ENCODE results near the gene XRCC6. TPM values are rescaled to one million over a fixed set of nuclear protein-coding genes. Genes with fewer than 3 reads are reported as not detected.

Gene XRCC6
- total and polyA plus RNA-seq, 2 donors (not counting 1 experiment from before 2014, with no cell fraction given) = 183 to 268 TPM

- no peak overlapping the region for H3K9ac ChIP-seq (ENCODE audit: insufficient read depth, low read length)
- no peak overlapping the region for H2AFZ ChIP-seq (ENCODE audit: low read length)
- no peak overlapping the region for H3K27ac ChIP-seq (ENCODE audit: insufficient read depth, low read length)
- no peaks in the 10 kb centered on the region for H3K9me3 ChIP-seq (ENCODE audit: control insufficient read depth, insufficient read depth, low read depth, low read length)
- H3K36me3 ChIP-seq (ENCODE audit: control insufficient read depth, insufficient read depth, low read length) = peaks cover 25% of the 10 kb centered on the region
- TF ChIP-seq CTCF (conservative IDR thresholded peaks at IDR 0.05 in 1 of 2, IDR thresholded peaks at IDR 0.05 in 1 of 2; ENCODE audit: low read depth in 1 of 2, low read length in 2 of 2) = no peak
- H3K79me2 ChIP-seq (ENCODE audit: control insufficient read depth, insufficient read depth, low read length) = no peaks in the 10 kb centered on the region
- DNase-seq (ENCODE audit: low read depth in 2 of 2) = no peak
- no peak overlapping the region for H3K4me2 ChIP-seq (ENCODE audit: extremely low read depth, insufficient read depth, low read length)
- H4K20me1 ChIP-seq (ENCODE audit: control insufficient read depth, extremely low read depth, insufficient read depth, low read length) = no peaks in the 10 kb centered on the region
- no peak overlapping the region for H3K4me3 ChIP-seq (replicated peaks in 1 of 4; ENCODE audit: control extremely low read depth in 1 of 4, insufficient read depth in 1 of 4, low read depth in 3 of 4, low read length in 4 of 4)
- H3K27me3 ChIP-seq (ENCODE audit: control insufficient read depth, insufficient read depth, low read length) = no peaks in the 10 kb centered on the region
- H3K4me1 ChIP-seq (ENCODE audit: control insufficient read depth, extremely low read depth, insufficient read depth, low read length) = no peaks in the 10 kb centered on the region
Observed at GRCh38 chr22:41657709-41658108, 36.6 kb downstream of the XRCC6 start.

GRCh38 chr22:41658869-41659268 lies 37.8 kb downstream of the XRCC6 start:
- Histone ChIP-seq H3K4me2 (ENCODE audit: extremely low read depth, insufficient read depth, low read length) (no peak overlapping the region), H4K20me1 (ENCODE audit: control insufficient read depth, extremely low read depth, insufficient read depth, low read length) (no peaks in the 10 kb centered on the region), H3K9ac (ENCODE audit: insufficient read depth, low read length) (no peak overlapping the region), H3K4me3 (replicated peaks in 1 of 4; ENCODE audit: control extremely low read depth in 1 of 4, insufficient read depth in 1 of 4, low read depth in 3 of 4, low read length in 4 of 4) (no peak overlapping the region), H3K9me3 (ENCODE audit: control insufficient read depth, insufficient read depth, low read depth, low read length) (no peaks in the 10 kb centered on the region), H3K27ac (ENCODE audit: insufficient read depth, low read length) (no peak overlapping the region), H3K4me1 (ENCODE audit: control insufficient read depth, extremely low read depth, insufficient read depth, low read length) (no peaks in the 10 kb centered on the region), H3K27me3 (ENCODE audit: control insufficient read depth, insufficient read depth, low read length) (no peaks in the 10 kb centered on the region), H3K36me3 (ENCODE audit: control insufficient read depth, insufficient read depth, low read length) (peaks cover 24% of the 10 kb centered on the region), H2AFZ (ENCODE audit: low read length) (no peak overlapping the region), H3K79me2 (ENCODE audit: control insufficient read depth, insufficient read depth, low read length) (no peaks in the 10 kb centered on the region)
- DNase-seq (ENCODE audit: low read depth in 2 of 2) = no peak
- TF ChIP-seq CTCF (conservative IDR thresholded peaks at IDR 0.05 in 1 of 2, IDR thresholded peaks at IDR 0.05 in 1 of 2; ENCODE audit: low read depth in 1 of 2, low read length in 2 of 2) (no peak), EZH2 (IDR thresholded peaks at IDR 0.05; ENCODE audit: low read length, missing control alignments) (no peak)

GRCh38 chr22:41659941-41660340 lies 38.8 kb downstream of the XRCC6 start:
- no peak for DNase-seq (ENCODE audit: low read depth in 2 of 2)
- Histone ChIP-seq H3K4me3 (replicated peaks in 1 of 4; ENCODE audit: control extremely low read depth in 1 of 4, insufficient read depth in 1 of 4, low read depth in 3 of 4, low read length in 4 of 4) (no peak overlapping the region), H3K4me2 (ENCODE audit: extremely low read depth, insufficient read depth, low read length) (no peak overlapping the region), H3K79me2 (ENCODE audit: control insufficient read depth, insufficient read depth, low read length) (no peaks in the 10 kb centered on the region), H3K9ac (ENCODE audit: insufficient read depth, low read length) (no peak overlapping the region), H4K20me1 (ENCODE audit: control insufficient read depth, extremely low read depth, insufficient read depth, low read length) (no peaks in the 10 kb centered on the region), H3K27ac (ENCODE audit: insufficient read depth, low read length) (no peak overlapping the region), H3K4me1 (ENCODE audit: control insufficient read depth, extremely low read depth, insufficient read depth, low read length) (no peaks in the 10 kb centered on the region), H3K36me3 (ENCODE audit: control insufficient read depth, insufficient read depth, low read length) (peaks cover 24% of the 10 kb centered on the region), H3K27me3 (ENCODE audit: control insufficient read depth, insufficient read depth, low read length) (no peaks in the 10 kb centered on the region), H3K9me3 (ENCODE audit: control insufficient read depth, insufficient read depth, low read depth, low read length) (no peaks in the 10 kb centered on the region), H2AFZ (ENCODE audit: low read length) (no peak overlapping the region)
- no peak for TF ChIP-seq CTCF (conservative IDR thresholded peaks at IDR 0.05 in 1 of 2, IDR thresholded peaks at IDR 0.05 in 1 of 2; ENCODE audit: low read depth in 1 of 2, low read length in 2 of 2)
- TF ChIP-seq EZH2 (IDR thresholded peaks at IDR 0.05; ENCODE audit: low read length, missing control alignments) = no peak
